HG03469 (cell line): ENCODE measurements around the gene PDE6A.

ENCODE experiments used
- ATAC-seq: cut with Tn5 transposase; IDR thresholded peaks from one replicate; pipeline ENCODE4 v1.9.1; 2021; ENCODE audit warnings: mild to moderate bottlenecking, moderate library complexity, moderate number of reproducible peaks; ENCODE audit not compliant: unreplicated experiment

PDE6A gene

DNA sequence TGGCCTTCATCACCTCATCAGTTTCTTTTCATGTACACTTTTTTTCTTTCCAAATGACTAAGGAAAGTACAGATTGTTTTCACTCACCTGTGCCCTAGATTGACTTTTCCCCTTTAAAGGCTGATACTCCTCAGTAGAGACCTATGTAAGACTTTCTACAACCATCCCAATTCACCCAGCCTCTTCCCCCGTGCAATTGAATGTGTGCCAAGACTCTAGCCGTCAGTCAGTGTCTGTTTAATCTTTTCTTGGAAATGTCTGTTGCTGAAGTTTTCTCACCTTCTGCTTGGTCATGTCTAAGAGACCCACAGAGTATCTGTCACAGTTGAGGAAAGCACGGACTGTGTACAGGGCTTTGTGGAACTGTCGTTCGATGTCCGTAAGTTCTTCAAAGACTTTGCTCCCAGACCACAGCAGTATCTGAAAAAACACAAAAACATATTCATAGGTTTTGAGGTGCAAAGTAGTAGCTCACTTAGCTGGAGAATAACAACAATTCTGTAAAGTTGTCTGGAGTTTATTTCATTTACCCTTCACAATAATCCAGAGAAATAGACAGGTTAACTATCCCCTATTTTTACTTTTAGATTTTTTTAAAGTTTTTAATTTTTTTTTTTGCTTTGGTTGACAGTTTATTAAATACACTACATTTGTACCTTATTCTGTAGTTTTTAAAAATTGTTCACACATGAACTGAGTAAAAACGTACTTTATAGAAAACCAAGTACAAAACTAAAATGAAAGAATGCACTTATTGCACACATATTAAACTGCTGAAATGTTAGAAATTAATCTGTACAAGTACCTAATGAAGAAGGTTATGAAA, 13.6 kb downstream of the PDE6A start:
- ATAC-seq = no peak

DNA sequence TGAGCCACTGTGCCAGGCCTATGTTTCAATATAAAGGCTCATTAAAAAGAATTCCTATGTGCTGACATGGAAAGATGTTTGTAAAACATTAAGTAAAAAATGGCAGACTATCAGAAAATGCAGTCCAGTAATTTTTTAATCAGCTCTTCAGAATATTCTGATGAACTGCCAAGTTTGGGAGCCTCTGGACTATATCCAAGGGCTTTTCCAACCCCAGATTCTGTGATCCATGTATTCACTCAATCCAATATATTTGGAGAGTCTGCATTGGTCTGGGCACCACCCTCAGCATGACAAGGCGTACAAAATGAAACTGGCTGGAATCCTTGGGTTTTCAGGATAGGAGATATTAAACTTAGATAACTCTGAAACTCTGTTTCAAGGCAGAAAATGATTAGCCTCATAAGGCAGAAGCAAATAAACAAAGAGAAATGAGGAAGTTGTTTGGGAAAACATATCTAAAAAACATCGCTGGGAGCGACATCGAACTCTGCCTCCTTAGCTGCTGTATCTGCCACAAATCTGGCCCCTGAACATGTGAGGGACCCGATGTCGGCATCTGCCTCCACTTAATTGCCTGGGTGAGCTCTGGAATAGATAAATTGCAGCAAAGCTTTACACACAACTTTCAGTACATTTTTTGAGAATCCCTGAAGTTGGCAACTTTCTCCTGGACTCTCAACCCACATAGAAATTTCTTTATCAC, 14.4 kb downstream of the PDE6A start:
- no peak for ATAC-seq

DNA sequence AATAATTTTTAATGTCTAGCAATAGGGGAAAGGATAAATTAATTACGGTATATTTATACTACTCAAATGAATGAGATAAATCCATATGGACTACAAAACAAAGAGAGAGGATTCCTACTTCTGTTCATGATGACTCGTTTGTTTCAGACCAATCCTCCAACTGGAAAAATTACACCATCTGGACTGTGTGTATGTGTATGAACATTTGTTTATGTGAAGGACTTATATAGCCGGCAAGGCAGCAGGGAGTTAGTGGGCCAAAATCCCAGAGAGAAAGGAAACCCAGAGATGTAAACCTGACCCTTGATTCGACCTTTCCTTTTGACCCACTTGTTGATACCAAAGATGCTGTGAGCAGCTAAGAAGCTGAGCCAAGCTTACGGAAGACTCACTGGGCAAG, 20.1 kb downstream of the PDE6A start:
- ATAC-seq = no peak

DNA sequence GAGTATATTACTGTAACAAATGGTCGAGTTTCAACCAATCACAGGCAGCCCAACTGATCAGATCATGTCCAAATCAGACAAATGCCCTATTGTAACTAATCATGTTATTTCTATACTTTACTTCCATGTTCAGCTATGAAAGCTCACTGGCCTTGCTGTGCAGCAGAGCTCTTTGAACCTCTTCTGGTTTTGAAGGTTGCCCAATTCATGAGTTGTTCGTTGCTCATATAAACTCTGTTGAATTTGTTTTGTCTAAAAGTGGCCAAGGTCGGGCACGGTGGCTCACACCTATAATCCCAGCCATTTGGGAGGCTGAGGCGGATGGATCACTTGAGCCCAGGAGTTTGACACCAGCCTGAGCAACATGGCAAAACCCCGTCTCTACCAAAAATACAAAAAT, 21.6 kb downstream of the PDE6A start:
- ATAC-seq = no peak

DNA sequence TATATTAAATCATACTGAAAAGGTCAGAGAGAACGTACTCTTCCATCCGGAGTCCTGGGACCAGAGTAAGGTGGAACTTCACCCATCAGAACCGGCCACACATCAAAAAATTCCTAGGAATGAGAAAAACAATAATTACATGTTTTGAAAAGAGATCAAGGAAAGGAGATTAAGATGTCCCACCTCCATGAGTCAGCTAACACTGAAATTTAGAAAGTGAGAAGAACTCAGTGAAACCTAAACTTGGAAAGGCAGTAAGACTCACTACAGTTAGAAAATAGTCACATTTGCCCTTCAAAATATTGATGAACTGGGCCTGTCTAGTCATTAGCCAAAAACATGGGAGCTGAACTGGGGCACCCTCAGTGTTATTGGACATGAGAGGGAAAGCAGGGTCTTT, 23.0 kb downstream of the PDE6A start:
- no peak for ATAC-seq

DNA sequence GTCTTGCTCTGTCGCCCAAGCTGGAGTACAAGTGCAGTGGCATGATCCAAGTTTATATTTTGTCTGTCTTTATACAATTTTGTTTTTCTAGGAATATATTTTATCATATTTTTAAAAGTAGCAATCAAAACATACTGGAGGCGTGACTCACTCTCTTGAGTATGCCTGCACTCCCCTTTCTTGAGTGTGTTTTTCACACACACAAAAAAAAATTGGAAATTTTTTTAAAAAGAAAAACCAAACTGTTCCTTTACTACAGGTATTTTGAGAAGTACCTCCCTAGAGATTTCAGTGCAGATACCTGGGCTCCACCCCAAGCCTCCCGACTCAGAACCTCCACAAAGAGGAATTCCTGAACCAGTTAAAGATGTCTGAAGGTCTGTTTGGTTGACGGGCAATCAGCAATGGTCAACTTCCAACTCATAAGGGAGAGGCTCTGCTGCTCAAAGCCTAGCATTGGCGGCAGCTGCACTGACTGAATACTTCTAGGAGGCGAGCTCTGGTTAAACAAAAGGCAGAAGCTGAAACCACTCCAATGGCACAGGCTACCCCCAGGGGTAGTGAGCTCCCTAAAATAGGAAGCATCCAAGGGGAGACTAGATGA, 27.4 kb downstream of the PDE6A start:
- ATAC-seq = no peak

DNA sequence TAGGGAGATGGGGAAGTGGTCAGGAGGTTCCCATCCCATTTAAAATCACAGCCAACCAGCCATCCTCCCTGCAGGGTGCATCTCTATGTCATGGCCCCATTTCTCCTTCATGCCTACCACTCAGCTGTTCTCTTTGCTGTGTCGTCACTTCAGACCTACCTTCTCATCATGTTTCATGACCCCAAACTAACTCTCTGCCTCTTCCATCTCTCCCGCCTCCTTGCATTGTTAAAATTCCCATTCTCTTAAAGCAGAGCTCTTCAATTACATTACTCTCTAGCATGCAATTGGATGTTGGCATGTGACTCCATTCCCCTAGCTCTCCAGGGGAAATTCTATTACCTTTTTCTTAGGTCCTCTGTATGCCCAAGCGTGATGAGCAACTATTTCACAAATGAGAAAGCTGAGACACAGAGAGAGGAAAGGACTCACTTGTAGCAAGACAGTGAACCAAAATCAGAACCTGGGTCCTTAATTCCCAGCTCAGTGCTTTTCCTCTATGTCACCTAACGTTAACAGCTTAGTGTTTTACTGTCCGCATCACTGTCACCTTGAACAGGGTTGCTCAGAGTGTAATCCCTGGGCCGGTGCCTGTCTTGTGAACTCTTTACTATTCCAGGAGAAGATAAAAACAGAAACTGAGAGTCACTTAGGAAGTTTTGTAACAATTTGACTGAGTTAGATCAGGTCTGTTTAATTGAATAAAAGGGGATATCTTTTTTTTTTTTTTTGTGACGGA, 28.1 kb downstream of the PDE6A start:
- ATAC-seq = no peak

DNA sequence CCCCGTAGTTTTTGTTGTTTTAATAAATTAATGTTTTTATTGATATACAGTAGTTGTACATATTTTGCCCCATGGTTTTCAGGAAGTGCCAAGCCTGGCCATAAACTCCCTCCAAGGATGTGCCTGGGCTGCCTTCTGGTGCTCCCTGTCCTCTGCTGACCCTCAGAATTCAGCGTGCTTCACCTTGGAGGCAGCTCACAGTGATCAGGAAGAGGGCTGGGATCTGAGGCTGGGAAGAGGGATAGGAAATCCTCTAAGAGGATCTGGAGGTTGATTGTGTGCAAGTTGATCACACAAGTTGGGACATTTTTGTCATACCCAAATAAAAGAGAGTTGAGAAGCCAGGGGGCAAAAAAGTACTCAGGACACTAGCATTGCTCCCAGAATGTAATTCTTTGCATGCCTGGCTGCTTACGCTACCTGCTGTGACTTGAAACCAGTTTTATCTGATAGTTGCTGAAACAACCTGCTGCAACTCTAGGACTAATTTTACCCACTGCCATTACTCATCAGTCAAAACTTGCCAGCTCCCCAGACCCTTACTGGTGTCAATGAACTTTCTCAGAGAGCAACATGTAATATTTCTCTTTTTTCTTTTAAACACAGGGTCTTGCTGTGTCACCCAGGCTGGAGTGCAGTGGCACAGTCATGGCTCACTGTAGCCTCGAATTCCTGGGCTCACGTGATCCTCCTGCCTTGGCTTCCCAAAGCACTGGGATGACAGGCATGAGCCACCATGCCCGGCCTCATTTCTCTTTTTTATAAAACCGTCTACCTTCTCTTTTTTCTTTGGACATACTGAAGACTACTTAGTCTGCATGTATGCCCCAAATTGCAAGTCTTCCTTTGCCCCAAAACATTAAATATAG, 29.0 kb downstream of the PDE6A start:
- no peak for ATAC-seq

DNA sequence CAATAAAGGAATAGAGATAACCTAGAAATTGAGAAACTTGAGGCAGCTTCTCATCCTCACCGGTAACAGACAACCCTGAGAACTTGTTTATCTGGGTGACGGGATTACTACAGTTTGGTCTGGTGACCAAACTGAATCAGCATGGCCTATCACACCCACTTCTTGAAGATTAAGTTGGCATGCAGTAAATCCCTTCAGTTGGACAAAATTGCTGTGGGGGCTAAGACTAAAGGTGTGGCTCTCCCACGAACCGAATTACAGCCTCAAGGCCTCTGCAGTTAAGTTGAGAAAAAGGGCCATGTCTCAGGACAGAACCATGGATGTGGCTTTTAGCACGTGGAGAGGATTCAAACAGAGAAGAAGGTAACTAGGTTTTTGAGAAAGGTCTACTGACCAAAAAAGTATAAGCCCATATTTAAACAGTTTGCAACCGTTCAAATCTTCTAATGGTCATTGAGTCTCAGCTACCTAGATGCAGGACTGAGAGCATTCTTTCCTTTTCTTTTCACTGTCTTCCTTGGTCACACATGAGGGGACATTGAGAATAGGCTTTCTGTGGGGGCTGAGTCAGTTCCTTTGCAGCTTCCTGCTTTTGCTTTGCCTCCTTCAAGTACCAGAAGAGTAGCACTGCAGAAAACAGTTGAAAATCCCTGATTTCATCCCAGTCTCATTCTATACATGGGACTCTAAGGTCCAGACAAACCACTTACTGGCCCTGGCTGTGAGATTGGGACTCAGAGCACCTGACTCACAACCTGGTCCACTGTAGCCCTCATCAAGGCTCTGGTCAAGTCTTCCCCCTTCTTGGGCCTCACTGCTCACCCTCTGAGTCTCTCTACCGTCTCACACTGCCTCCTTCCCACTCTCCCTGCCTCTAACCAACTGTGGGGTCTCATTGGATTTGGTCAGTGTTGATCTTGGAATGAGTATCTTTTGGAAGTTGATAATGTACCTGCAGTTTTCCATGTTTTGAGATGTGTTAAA, 30.9 kb downstream of the PDE6A start:
- no peak for ATAC-seq

DNA sequence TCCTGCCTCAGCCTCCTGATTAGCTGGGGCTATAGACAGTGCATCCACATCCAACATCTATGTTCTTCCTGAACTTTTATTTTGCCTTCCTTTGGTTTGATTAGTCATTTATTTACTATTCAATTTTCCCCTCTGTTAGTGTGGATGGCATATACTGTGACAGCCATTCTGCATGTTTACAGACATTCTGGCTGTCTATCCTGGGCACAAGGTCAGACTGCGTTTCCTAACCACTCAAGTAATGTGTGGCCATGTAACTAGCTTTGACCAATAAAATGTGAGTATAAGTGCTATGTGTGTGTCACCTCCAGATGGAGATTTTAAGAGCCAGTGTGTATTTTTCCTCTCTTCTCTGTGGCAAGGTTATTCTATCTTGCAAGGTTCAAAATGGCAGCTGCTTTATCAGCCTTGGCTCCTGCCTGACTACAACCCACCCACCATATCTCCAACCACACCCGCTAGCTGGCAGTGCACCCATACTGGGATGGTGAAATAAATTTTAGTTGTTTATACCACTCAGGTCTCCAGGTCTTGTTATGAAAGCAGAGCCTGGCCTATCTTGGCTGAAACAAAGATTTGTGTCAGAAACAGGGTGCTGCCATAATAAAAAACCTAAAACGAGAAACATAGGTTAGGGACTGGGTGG, 32.2 kb downstream of the PDE6A start:
- no peak for ATAC-seq

DNA sequence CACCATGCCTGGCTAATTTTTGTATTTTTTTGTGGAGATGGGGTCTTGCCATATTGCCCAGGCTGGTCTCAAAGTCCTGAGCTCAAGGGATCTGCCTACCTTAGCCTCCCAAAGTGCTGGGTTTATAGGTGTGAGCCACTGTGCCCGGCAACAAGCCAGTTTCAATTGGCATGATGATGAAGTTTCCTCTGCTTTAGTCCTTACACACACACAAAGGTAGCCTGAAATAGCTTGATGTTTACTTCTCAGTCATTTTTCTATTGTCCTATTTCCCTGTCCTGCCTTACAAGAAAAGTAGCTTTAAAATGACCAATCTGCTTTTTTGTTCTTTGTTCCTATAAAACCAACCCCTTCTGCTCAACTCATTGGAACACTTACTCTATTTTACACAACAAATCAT, 33.6 kb downstream of the PDE6A start:
- ATAC-seq = no peak

DNA sequence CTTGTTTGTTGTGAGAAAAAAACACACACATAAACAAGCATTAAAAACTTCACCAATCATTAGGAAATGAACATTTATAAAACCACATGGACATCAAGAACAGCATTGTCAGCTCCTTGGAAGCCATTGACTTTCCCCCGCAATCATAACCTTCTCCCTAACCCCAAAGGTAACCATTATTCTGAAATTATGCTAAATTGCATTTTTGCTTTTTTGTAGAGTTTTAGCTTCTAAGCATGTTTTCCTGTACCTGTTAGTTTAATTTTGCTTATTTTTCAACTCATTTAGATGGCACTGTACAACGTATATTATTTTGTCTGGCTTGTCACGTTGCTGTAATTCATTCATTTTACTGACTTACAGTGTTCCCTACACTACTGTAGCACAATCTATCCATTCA, 36.8 kb downstream of the PDE6A start:
- no peak for ATAC-seq

DNA sequence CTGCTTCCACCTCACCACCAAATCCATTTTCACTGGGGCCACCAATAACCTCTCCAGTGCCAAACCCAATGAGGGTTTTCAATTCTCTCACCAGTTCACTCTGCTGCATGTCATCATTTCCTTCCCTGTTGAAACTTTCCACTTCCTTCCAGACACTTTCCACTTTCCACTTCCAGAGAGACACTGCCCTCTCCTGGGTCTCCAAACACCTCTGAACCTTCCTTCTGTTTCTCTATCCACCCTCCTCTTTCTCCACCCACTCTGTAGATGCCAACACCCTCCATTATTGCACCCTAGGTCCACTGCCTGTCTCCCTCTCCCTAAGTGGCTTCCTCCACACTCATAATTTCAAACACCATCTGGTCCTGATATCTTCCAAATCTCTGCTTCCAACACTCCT, 39.6 kb downstream of the PDE6A start:
- no peak for ATAC-seq

DNA sequence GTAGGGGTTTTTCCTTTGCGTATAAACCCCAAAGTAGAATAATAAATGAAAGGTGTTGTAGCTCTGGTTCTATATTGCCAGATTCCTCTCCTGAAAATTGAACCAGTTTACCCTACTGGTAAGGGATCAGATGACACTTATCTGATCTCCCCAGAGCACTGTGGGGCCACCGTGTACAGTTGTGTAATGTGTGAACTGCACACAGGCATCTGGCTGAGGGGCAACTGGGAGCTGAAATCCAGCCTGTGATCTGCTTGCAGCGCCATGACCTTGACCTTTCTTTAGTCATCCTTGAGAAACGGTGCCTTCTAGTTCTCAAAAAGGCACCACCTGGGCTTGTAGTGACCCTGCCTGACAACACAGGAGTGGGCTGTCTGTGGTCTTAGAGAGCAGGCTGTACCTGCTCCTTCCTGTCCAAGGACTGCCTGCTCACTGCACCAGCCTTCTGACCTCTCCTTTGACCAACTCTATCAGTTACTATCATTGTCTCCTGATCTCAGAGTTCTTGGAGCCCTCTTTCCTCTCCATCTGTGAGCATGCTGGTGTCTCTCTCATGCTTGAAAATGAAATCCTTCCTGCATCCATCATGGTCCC, 40.2 kb downstream of the PDE6A start:
- no peak for ATAC-seq

DNA sequence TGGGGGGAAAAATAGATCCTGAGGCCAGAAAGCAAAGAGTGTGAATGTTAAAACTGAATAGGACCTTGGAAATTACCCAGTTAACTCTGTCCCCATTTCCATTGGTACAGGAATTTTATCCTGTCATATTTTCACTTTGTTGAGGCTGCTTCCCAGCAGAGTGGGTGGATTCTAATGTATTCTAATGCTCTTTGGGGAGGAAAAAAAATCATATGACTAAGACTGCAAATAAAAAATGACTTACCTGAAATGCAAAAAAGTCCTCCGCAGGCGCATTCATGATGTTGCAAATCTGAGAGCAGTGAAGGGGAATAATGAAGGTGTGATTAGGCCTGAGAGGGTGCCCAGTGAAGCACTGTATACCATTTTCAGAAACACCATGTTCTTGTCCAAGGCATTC, 41.2 kb downstream of the PDE6A start:
- ATAC-seq = no peak

DNA sequence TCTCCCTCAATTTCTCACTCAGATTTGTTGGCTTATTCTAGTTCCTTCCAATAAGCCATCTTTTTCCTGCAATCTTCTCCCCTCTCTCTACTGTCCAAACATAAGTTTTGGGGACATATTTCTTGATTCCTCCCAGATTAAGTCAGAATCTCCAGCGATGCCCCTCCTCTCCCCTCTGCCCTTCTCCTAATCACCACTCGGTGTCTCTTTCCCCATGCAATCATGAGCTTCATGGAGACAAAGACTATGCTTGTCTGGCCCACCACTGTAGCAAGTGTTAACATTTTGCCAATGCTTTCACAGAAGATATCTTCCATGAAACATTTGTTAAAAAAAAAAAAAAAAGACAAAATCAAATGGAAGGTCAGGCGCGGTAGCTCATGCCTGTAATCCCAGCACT, 42.4 kb downstream of the PDE6A start:
- no peak for ATAC-seq

DNA sequence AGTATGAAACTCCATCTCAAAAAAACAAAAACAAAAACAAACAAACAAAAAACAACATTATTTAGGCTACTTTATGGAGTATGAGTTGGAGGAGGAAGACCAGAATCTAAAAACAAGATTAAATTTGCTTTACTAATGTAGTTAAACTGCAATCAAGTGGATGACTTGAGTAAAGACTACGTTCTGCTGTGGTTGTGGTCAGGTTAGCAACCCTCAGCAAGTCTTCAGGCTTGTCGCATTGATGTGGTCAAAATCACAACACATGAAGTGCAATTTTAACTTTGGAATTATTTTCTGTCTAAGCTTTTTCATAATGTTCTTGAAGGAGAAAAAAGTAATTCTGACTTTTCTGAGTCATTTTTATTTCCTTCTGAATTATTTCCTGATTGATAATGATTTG, 43.1 kb downstream of the PDE6A start:
- no peak for ATAC-seq

DNA sequence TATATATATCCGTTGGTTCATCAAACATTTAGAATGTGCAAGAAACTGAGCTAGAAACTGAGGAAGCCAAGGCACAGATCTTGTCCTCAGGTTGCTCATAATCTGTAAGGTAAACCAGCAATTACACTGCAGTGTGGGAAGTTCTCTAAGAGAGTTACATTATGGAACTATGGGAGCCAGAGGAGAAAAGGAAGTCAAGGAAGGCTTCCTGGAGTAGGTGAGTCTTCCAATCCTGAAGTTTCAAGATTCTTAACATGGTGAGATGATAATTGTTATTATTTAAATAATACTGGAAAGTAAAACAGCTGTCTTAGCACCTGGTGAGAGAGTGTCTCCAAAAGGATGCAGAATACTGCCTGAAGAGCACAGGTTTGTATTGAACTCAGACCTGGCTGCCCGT, 44.2 kb downstream of the PDE6A start:
- ATAC-seq = no peak
